HG02943 (cell line): ENCODE measurements around the gene STOML1.

Experiments
- ATAC-seq: cut with Tn5 transposase; IDR thresholded peaks from one replicate; pipeline ENCODE4 v1.9.1; 2021; ENCODE audit warnings: mild to moderate bottlenecking, low read depth, moderate library complexity; ENCODE audit not compliant: unreplicated experiment

Gene STOML1

GRCh38 chr15:73991726-73992593 lies at the start of gene STOML1:
STOML1 (minus strand) TSS chr15:73992295; CDS start chr15:73992223, 72 bp downstream.
- ATAC-seq, result peak; percentile 56

- ATAC-seq, result no peak
Observed at GRCh38 chr15:74041311-74041756, 49.2 kb upstream of the STOML1 start.

GRCh38 chr15:74040109-74040850 lies 48.2 kb upstream of the STOML1 start:
- ATAC-seq, result no peak

- no peak for ATAC-seq
Observed at GRCh38 chr15:74039656-74040010, 47.5 kb upstream of the STOML1 start.

GRCh38 chr15:74038707-74039655 lies 46.9 kb upstream of the STOML1 start:
- no peak for ATAC-seq

- ATAC-seq, result no peak
Observed at GRCh38 chr15:74037171-74038117, 45.3 kb upstream of the STOML1 start.

- ATAC-seq, result no peak
Observed at GRCh38 chr15:74036271-74037170, 44.4 kb upstream of the STOML1 start.

GRCh38 chr15:74035121-74036017 lies 43.3 kb upstream of the STOML1 start:
- ATAC-seq, result no peak

- ATAC-seq, result no peak
Observed at GRCh38 chr15:74034206-74034755, 42.2 kb upstream of the STOML1 start.

GRCh38 chr15:74032606-74033561 lies 40.8 kb upstream of the STOML1 start:
- no peak for ATAC-seq

GRCh38 chr15:74032046-74032445 lies 40.0 kb upstream of the STOML1 start:
- ATAC-seq, result no peak

GRCh38 chr15:74028646-74029045 lies 36.6 kb upstream of the STOML1 start:
- ATAC-seq, result no peak

GRCh38 chr15:74027688-74028087 lies 35.6 kb upstream of the STOML1 start:
- ATAC-seq, result no peak

GRCh38 chr15:74025436-74025835 lies 33.3 kb upstream of the STOML1 start:
- ATAC-seq, result no peak

GRCh38 chr15:74024687-74025086 lies 32.6 kb upstream of the STOML1 start:
- ATAC-seq, result no peak
